Natural killer cell (primary cell): ENCODE measurements around the gene CROCC2. TPM values are rescaled to one million over a fixed set of nuclear protein-coding genes. Genes with fewer than 3 reads are reported as not detected.

ENCODE experiments used
- ATAC-seq, 3 donors: fragments of 150-1000 bp in 2 of 3; fragments of 200-7000 bp in 1 of 3; cut with Tn5 transposase; 1 replicate in 1 of 3; 2 replicates in 2 of 3; pipeline ENCODE4 v1.10.0; 2021; ENCODE audit warnings: mild to moderate bottlenecking in 2 of 3, moderate library complexity in 2 of 3
- DNase-seq, 2 donors: peaks; one replicate each; pipeline versions ENCODE4 v3.0.0 to v3.0.0-alpha.2; 2013 to 2021; ENCODE audit warnings: mixed read lengths in 1 of 2
- H3K27ac ChIP-seq: one replicate; pipeline ENCODE4 v1.5.1; 2013; ENCODE audit warnings: mild to moderate bottlenecking, low read length
- H3K27me3 ChIP-seq: one replicate; pipeline ENCODE4 v1.6.1; 2013; ENCODE audit warnings: low read length; ENCODE audit not compliant: control insufficient read depth, insufficient read depth
- H3K36me3 ChIP-seq: one replicate; pipeline ENCODE4 v1.6.1; 2013; ENCODE audit warnings: low read length; ENCODE audit not compliant: control insufficient read depth, insufficient read depth
- H3K4me1 ChIP-seq: one replicate; pipeline ENCODE4 v1.6.1; 2013; ENCODE audit warnings: low read length; ENCODE audit not compliant: control insufficient read depth, insufficient read depth
- H3K4me3 ChIP-seq: one replicate; pipeline ENCODE4 v1.5.1; 2013; ENCODE audit warnings: low read length
- H3K9me3 ChIP-seq: one replicate; pipeline ENCODE4 v1.6.1; 2013; ENCODE audit warnings: low read length; ENCODE audit not compliant: control insufficient read depth, insufficient read depth
- H3K27ac Mint-ChIP-seq, 2 donors: one replicate each; pipeline ENCODE4 v1.8.0; 2022; ENCODE audit warnings: mild to moderate bottlenecking in 2 of 2, mixed read lengths in 2 of 2, moderate library complexity in 1 of 2
- H3K27me3 Mint-ChIP-seq, 2 donors: one replicate each; pipeline ENCODE4 v1.8.0; 2022; ENCODE audit warnings: low read depth in 2 of 2, mixed read lengths in 2 of 2
- H3K36me3 Mint-ChIP-seq: one replicate; pipeline ENCODE4 v1.8.0; 2022; ENCODE audit warnings: mixed read lengths
- H3K4me1 Mint-ChIP-seq, 2 donors: one replicate each; pipeline ENCODE4 v1.8.0; 2022; ENCODE audit warnings: mixed read lengths in 2 of 2
- H3K4me3 Mint-ChIP-seq: one replicate; pipeline ENCODE4 v1.8.0; 2022; ENCODE audit warnings: mild to moderate bottlenecking, moderate library complexity, mixed read lengths
- H3K9me3 Mint-ChIP-seq, 2 donors: one replicate each; pipeline ENCODE4 v1.8.0; 2022; ENCODE audit warnings: mixed read lengths in 2 of 2
- CTCF ChIP-seq: fragments of 200-600 bp; IDR thresholded peaks from one replicate; pipeline ENCODE4 v1.8.0; 2022; ENCODE audit warnings: antibody characterized with exemption
- WGBS: methylation state at CpG from one replicate; pipeline ENCODE4 v1.1.7; 2013; ENCODE audit warnings: missing lambda C conversion rate; ENCODE audit not compliant: insufficient coverage; 5-methylcytosine and 5-hydroxymethylcytosine counted together
- intact Hi-C: fragments of 100-400 bp; cut with micrococcal nuclease; formaldehyde crosslinking; loops from one replicate; pipeline ENCODE4 v1.14.2; 2022
- total RNA-seq, 4 donors: library from RNA; stranded (reverse); fragments of 120-200 nt in 1 of 4; gene quantifications; one replicate each; pipeline versions ENCODE4 v1.2.3 to v1.2.4, GENCODE V29; 2013 to 2022

CROCC2 gene
- total RNA-seq, 3 donors from 2014 or later (not counting 1 experiment from before 2014, with no cell fraction given) = 0.14 TPM; not detected in 2

- Histone ChIP-seq H3K27ac (no peak overlapping the region), H3K4me1 (no peaks in the 10 kb centered on the region), H3K4me3 (no peak overlapping the region), H3K36me3 (no peaks in the 10 kb centered on the region), H3K9me3 (no peaks in the 10 kb centered on the region), H3K27me3 (no peaks in the 10 kb centered on the region)
- no peak overlapping the region for H3K4me3 Mint-ChIP-seq
- H3K27me3 Mint-ChIP-seq = no peaks in the 10 kb centered on the region
- intact Hi-C loops = no loop called here
- DNase-seq (peak in 1 of 2 donors; percentile 14), ATAC-seq (no peak)
- H3K36me3 Mint-ChIP-seq = no peaks in the 10 kb centered on the region
- H3K4me1 Mint-ChIP-seq = no peaks in the 10 kb centered on the region
- H3K27ac Mint-ChIP-seq = no peak overlapping the region
- 65% methylated on average over 15 of the region's 15 CpGs for WGBS
- TF ChIP-seq CTCF = no peak
- H3K9me3 Mint-ChIP-seq = no peaks in the 10 kb centered on the region
Measured at GRCh38 chr2:240954436-240955305, 48.5 kb downstream of the CROCC2 start.

GRCh38 chr2:240955306-240956170, 49.4 kb downstream of the CROCC2 start:
- TF ChIP-seq CTCF = no peak
- peaks cover 0 to 3% of the 10 kb centered on the region in 2 donors for H3K27me3 Mint-ChIP-seq
- no peak overlapping the region for H3K27ac Mint-ChIP-seq
- no peaks in the 10 kb centered on the region for H3K27me3 ChIP-seq
- H3K4me3 Mint-ChIP-seq = no peak overlapping the region
- intact Hi-C loops = no loop called here
- no peak overlapping the region for H3K27ac ChIP-seq
- peak in 1 of 2 donors; percentile 7 for DNase-seq
- H3K9me3 ChIP-seq = no peaks in the 10 kb centered on the region
- no peak for ATAC-seq
- H3K36me3 ChIP-seq = no peaks in the 10 kb centered on the region
- 89% methylated on average over 17 of the region's 17 CpGs for WGBS
- peaks cover 3% of the 10 kb centered on the region for H3K4me1 ChIP-seq
- H3K4me3 ChIP-seq = no peak overlapping the region
- H3K36me3 Mint-ChIP-seq = no peaks in the 10 kb centered on the region
- peaks cover 0 to 5% of the 10 kb centered on the region in 2 donors for H3K4me1 Mint-ChIP-seq
- no peaks in the 10 kb centered on the region for H3K9me3 Mint-ChIP-seq

GRCh38 chr2:240956171-240956934, 50.2 kb downstream of the CROCC2 start:
- no peaks in the 10 kb centered on the region for H3K27me3 ChIP-seq
- Mint-ChIP-seq H3K36me3 (no peaks in the 10 kb centered on the region), H3K27me3 (peaks cover 0 to 3% of the 10 kb centered on the region in 2 donors), H3K27ac (no peak overlapping the region), H3K9me3 (no peaks in the 10 kb centered on the region), H3K4me1 (peaks cover 0 to 5% of the 10 kb centered on the region in 2 donors), H3K4me3 (no peak overlapping the region)
- peak in 1 of 2 donors; percentile 13 for DNase-seq
- peaks cover 3% of the 10 kb centered on the region for H3K4me1 ChIP-seq
- no peaks in the 10 kb centered on the region for H3K36me3 ChIP-seq
- H3K27ac ChIP-seq = no peak overlapping the region
- H3K4me3 ChIP-seq = no peak overlapping the region
- intact Hi-C loops = no loop called here
- TF ChIP-seq CTCF = no peak
- 85% methylated on average over 16 of the region's 16 CpGs for WGBS
- no peaks in the 10 kb centered on the region for H3K9me3 ChIP-seq
- no peak for ATAC-seq
